ENCODE data around the gene CALHM6.

DNA sequence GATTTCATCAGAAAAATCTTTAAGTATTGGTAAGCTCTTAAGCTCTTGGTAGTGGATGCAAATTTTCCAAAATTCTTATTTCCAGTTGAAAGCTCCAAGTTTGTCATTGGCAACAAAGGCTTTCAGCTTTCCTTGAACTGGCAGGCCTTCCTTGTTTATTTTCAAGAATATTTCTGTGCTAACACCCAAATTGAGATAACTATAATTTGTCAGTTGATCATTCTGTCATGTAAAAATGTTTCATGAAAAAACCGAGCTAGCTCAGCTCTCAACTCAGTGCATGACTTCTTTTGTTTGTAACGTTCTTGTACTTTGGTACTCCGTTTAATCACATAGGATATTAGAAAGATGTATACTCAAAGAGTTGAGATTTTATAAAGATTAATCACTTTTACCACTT, 38.9 kb upstream of the CALHM6 start:
- TF ChIP-seq, protein P1, sequence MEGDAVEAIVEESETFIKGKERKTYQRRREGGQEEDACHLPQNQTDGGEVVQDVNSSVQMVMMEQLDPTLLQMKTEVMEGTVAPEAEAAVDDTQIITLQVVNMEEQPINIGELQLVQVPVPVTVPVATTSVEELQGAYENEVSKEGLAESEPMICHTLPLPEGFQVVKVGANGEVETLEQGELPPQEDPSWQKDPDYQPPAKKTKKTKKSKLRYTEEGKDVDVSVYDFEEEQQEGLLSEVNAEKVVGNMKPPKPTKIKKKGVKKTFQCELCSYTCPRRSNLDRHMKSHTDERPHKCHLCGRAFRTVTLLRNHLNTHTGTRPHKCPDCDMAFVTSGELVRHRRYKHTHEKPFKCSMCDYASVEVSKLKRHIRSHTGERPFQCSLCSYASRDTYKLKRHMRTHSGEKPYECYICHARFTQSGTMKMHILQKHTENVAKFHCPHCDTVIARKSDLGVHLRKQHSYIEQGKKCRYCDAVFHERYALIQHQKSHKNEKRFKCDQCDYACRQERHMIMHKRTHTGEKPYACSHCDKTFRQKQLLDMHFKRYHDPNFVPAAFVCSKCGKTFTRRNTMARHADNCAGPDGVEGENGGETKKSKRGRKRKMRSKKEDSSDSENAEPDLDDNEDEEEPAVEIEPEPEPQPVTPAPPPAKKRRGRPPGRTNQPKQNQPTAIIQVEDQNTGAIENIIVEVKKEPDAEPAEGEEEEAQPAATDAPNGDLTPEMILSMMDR (conservative IDR thresholded peaks at IDR 0.05; ENCODE audit: low read depth in 2 of 2), result no peak
- no peak for TF ChIP-seq STAT1 (IDR thresholded peaks at IDR 0.05; ENCODE audit: unreplicated experiment)
- no peak for TF ChIP-seq ZNF114 (CRISPR knock-in tag; IDR thresholded peaks at IDR 0.05)
- no peak for TF ChIP-seq CREB1 (CRISPR knock-in tag; IDR thresholded peaks at IDR 0.05; ENCODE audit: low read depth)
- no peak for TF ChIP-seq POLR2AphosphoS5 (IDR thresholded peaks at IDR 0.05; ENCODE audit: low read depth)
- TF ChIP-seq, protein P2, sequence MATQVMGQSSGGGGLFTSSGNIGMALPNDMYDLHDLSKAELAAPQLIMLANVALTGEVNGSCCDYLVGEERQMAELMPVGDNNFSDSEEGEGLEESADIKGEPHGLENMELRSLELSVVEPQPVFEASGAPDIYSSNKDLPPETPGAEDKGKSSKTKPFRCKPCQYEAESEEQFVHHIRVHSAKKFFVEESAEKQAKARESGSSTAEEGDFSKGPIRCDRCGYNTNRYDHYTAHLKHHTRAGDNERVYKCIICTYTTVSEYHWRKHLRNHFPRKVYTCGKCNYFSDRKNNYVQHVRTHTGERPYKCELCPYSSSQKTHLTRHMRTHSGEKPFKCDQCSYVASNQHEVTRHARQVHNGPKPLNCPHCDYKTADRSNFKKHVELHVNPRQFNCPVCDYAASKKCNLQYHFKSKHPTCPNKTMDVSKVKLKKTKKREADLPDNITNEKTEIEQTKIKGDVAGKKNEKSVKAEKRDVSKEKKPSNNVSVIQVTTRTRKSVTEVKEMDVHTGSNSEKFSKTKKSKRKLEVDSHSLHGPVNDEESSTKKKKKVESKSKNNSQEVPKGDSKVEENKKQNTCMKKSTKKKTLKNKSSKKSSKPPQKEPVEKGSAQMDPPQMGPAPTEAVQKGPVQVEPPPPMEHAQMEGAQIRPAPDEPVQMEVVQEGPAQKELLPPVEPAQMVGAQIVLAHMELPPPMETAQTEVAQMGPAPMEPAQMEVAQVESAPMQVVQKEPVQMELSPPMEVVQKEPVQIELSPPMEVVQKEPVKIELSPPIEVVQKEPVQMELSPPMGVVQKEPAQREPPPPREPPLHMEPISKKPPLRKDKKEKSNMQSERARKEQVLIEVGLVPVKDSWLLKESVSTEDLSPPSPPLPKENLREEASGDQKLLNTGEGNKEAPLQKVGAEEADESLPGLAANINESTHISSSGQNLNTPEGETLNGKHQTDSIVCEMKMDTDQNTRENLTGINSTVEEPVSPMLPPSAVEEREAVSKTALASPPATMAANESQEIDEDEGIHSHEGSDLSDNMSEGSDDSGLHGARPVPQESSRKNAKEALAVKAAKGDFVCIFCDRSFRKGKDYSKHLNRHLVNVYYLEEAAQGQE (IDR thresholded peaks at IDR 0.05; ENCODE audit: unreplicated experiment), result no peak
- TF ChIP-seq EZH2phosphoT487 (IDR thresholded peaks at IDR 0.05; ENCODE audit: unreplicated experiment), result no peak
- TF ChIP-seq JUNB (IDR thresholded peaks at IDR 0.05; ENCODE audit: unreplicated experiment), result no peak
